Measurements from ENCODE around the gene WNT16.

- no peak for TF ChIP-seq CTCF (IDR thresholded peaks at IDR 0.05)
- TF ChIP-seq POLR2A (IDR thresholded peaks at IDR 0.05) = no peak
These were observed 31.0 kb upstream of the WNT16 start for GRCh38 chr7:121297843-121298242.
